Breast epithelium (tissue), 4 donors: ENCODE results near the gene AIFM1. TPM values are rescaled to one million over a fixed set of nuclear protein-coding genes. Genes with fewer than 3 reads are reported as not detected.

Experiments used
- DNase-seq, 2 donors: peaks; one replicate each; pipeline ENCODE4 v3.0.0-alpha.2; 2019; ENCODE audit warnings: low spot score in 2 of 2
- H3K27ac ChIP-seq, 2 donors: fragments of 200-600 bp; sonication (generic) in 1 of 2; one replicate each; pipeline ENCODE4 v1.5.1; 2016 to 2019; ENCODE audit warnings: mild to moderate bottlenecking in 1 of 2
- H3K27me3 ChIP-seq, 2 donors: fragments of 200-600 bp; sonication (generic) in 1 of 2; one replicate each; pipeline versions ENCODE4 v1.5.1 to v1.6.0; 2017 to 2019; ENCODE audit warnings: control low read depth in 1 of 2, mild to moderate bottlenecking in 1 of 2
- H3K36me3 ChIP-seq: fragments of 200-600 bp; one replicate; pipeline ENCODE4 v1.5.1; 2019
- H3K4me1 ChIP-seq, 2 donors: fragments of 200-600 bp; sonication (generic); one replicate each; pipeline ENCODE4 v1.5.1; 2016 to 2019; ENCODE audit warnings: control low read depth in 1 of 2
- H3K4me3 ChIP-seq, 3 donors: fragments of 200-600 bp; sonication (generic); 1 replicate in 2 of 3; 2 replicates in 1 of 3; pipeline ENCODE4 v1.5.1; 2016 to 2019; ENCODE audit warnings: mild to moderate bottlenecking in 3 of 3, moderate library complexity in 2 of 3
- H3K9me3 ChIP-seq, 2 donors: fragments of 200-600 bp; sonication (generic) in 1 of 2; one replicate each; pipeline ENCODE4 v1.5.1; 2016 to 2019; ENCODE audit warnings: control low read depth in 1 of 2
- CTCF ChIP-seq, 3 donors: fragments of 450-650 bp; IDR thresholded peaks; one replicate each; pipeline ENCODE4 v1.5.1; 2016 to 2017; ENCODE audit warnings: antibody characterized with exemption in 3 of 3, mild to moderate bottlenecking in 3 of 3, moderate library complexity in 3 of 3
- POLR2A ChIP-seq: fragments of 450-650 bp; IDR thresholded peaks from one replicate; pipeline ENCODE4 v1.6.1; 2016; ENCODE audit warnings: antibody characterized with exemption, mild to moderate bottlenecking, moderate library complexity
- POLR2AphosphoS5 ChIP-seq, 3 donors: sonication (generic); formaldehyde crosslinking; IDR thresholded peaks; one replicate each; pipeline ENCODE4 v1.6.1; 2017; ENCODE audit warnings: antibody characterized with exemption in 3 of 3
- intact Hi-C: fragments of 100-400 bp; cut with DNase I; formaldehyde crosslinking; loops from one replicate; pipeline ENCODE4 v1.15.1; 2023; ENCODE audit warnings: low total_unique reads
- total RNA-seq, 3 donors: library from RNA; depleted of rRNA; stranded (reverse); fragments of >200 nt; gene quantifications; one replicate each; pipeline ENCODE4 v1.1.0, GENCODE V29; 2016

AIFM1 gene
- total RNA-seq, 3 donors from 2014 or later = 13.5 to 24.6 (median 16.6) TPM

- TF ChIP-seq POLR2A = no peak
- TF ChIP-seq CTCF (IDR thresholded peaks at IDR 0.05) = no peak
- no peak for TF ChIP-seq POLR2AphosphoS5 (IDR thresholded peaks at IDR 0.05)
- Histone ChIP-seq H3K9me3 (no peaks in the 10 kb centered on the region), H3K36me3 (no peaks in the 10 kb centered on the region), H3K4me1 (no peaks in the 10 kb centered on the region), H3K27me3 (peaks cover 0 to 20% of the 10 kb centered on the region in 2 donors), H3K4me3 (no peak overlapping the region), H3K27ac (peak overlapping the region; percentile 40 to 78)
- intact Hi-C loops = no loop called here
- DNase-seq = no peak
Observed at GRCh38 chrX:130124577-130124976, 41.1 kb downstream of the AIFM1 start.

GRCh38 chrX:130121505-130121800 is 44.2 kb downstream of the AIFM1 start:
- no peak for DNase-seq

GRCh38 chrX:130120746-130121504 is 44.7 kb downstream of the AIFM1 start:
- TF ChIP-seq CTCF (IDR thresholded peaks at IDR 0.05) (peak in 2 of 3 donors; percentile 55 to 68), POLR2A (no peak), POLR2AphosphoS5 (IDR thresholded peaks at IDR 0.05) (no peak)
- Histone ChIP-seq H3K36me3 (no peaks in the 10 kb centered on the region), H3K27ac (peak overlapping the region; percentile 60 to 83), H3K27me3 (peaks cover 0 to 33% of the 10 kb centered on the region in 2 donors), H3K4me3 (peak overlapping the region; percentile 35 to 63 (median 45)), H3K9me3 (no peaks in the 10 kb centered on the region), H3K4me1 (no peaks in the 10 kb centered on the region)
- DNase-seq = peak in 1 of 2 donors; percentile 44
- intact Hi-C loops = no loop called here

More at GRCh38 chrX:130121505-130121800, 44.2 kb downstream of the AIFM1 start:
- H3K36me3 ChIP-seq = no peaks in the 10 kb centered on the region
- peak overlapping the region; percentile 35 to 63 (median 45) for H3K4me3 ChIP-seq
- TF ChIP-seq CTCF (IDR thresholded peaks at IDR 0.05) = no peak
- TF ChIP-seq POLR2AphosphoS5 (IDR thresholded peaks at IDR 0.05) = no peak
- no peak for TF ChIP-seq POLR2A
- H3K27me3 ChIP-seq = peaks cover 0 to 33% of the 10 kb centered on the region in 2 donors
- no peaks in the 10 kb centered on the region for H3K4me1 ChIP-seq
- intact Hi-C loops = no loop called here
- H3K27ac ChIP-seq = peak overlapping the region in 1 of 2 donors; percentile 15
- no peaks in the 10 kb centered on the region for H3K9me3 ChIP-seq

- no peaks in the 10 kb centered on the region for H3K9me3 ChIP-seq
- no peak for DNase-seq
- peaks cover 0 to 30% of the 10 kb centered on the region in 2 donors for H3K27me3 ChIP-seq
- peak overlapping the region; percentile 35 to 63 (median 45) for H3K4me3 ChIP-seq
- intact Hi-C loops = no loop called here
- H3K27ac ChIP-seq = peak overlapping the region; percentile 60 to 83
- TF ChIP-seq POLR2AphosphoS5 (IDR thresholded peaks at IDR 0.05) (no peak), CTCF (IDR thresholded peaks at IDR 0.05) (no peak), POLR2A (no peak)
- no peaks in the 10 kb centered on the region for H3K4me1 ChIP-seq
- H3K36me3 ChIP-seq = no peaks in the 10 kb centered on the region
Observed at GRCh38 chrX:130120321-130120731, 45.3 kb downstream of the AIFM1 start.

GRCh38 chrX:130119312-130119898 is 46.2 kb downstream of the AIFM1 start:
- H3K9me3 ChIP-seq = no peaks in the 10 kb centered on the region
- TF ChIP-seq POLR2A (no peak), CTCF (IDR thresholded peaks at IDR 0.05) (no peak), POLR2AphosphoS5 (IDR thresholded peaks at IDR 0.05) (no peak)
- no peaks in the 10 kb centered on the region for H3K4me1 ChIP-seq
- no peak for DNase-seq
- H3K36me3 ChIP-seq = no peaks in the 10 kb centered on the region
- H3K27me3 ChIP-seq = peaks cover 0 to 34% of the 10 kb centered on the region in 2 donors
- peak overlapping the region in 1 of 3 donors; percentile 35 for H3K4me3 ChIP-seq
- peak overlapping the region in 1 of 2 donors; percentile 66 for H3K27ac ChIP-seq
- intact Hi-C loops = no loop called here
